ENCODE data around the gene FBN2. TPM values are rescaled to one million over a fixed set of nuclear protein-coding genes. Genes with fewer than 3 reads are reported as not detected.

Gene FBN2
- polyA plus RNA-seq, 1 donor from 2014 or later: 1.6 TPM

GRCh38 chr5:128245974-128246373 lies 292.1 kb downstream of the FBN2 start:
- Histone ChIP-seq H3F3A (ENCODE audit: insufficient read depth, low read length, poor library complexity, severe bottlenecking) (no peaks in the 10 kb centered on the region), H3K27me3 (ENCODE audit: insufficient read depth, low read depth, low read length) (no peaks in the 10 kb centered on the region), H4K20me1 (ENCODE audit: insufficient read depth) (no peaks in the 10 kb centered on the region), H3K9me3 (ENCODE audit: low read length) (no peaks in the 10 kb centered on the region), H3K4me3 (ENCODE audit: low read length) (no peak overlapping the region), H3K4me2 (ENCODE audit: low read length) (no peak overlapping the region), H3K9me2 (ENCODE audit: insufficient read depth, low read length) (no peaks in the 10 kb centered on the region), H3K36me3 (ENCODE audit: insufficient read depth, low read length) (no peaks in the 10 kb centered on the region), H2AFZ (ENCODE audit: low read depth, low read length) (no peak overlapping the region), H3K9ac (ENCODE audit: low read length) (no peak overlapping the region), H3K27ac (ENCODE audit: low read length) (no peak overlapping the region), H3K79me2 (replicated peaks; ENCODE audit: insufficient read depth, low read length) (no peaks in the 10 kb centered on the region)
- TF ChIP-seq REST (IDR thresholded peaks at IDR 0.05; ENCODE audit: borderline replicate concordance) (no peak), SMC3 (conservative IDR thresholded peaks at IDR 0.05; ENCODE audit: poor library complexity) (no peak), MXI1 (conservative IDR thresholded peaks at IDR 0.05; ENCODE audit: poor library complexity, severe bottlenecking) (no peak), TAF1 (IDR thresholded peaks at IDR 0.05; ENCODE audit: low read depth) (no peak), RAD21 (conservative IDR thresholded peaks at IDR 0.05) (no peak), POLR2AphosphoS5 (IDR thresholded peaks at IDR 0.05) (no peak), EP300 (conservative IDR thresholded peaks at IDR 0.05; ENCODE audit: poor library complexity, severe bottlenecking) (no peak), EZH2 (IDR thresholded peaks at IDR 0.05; ENCODE audit: borderline replicate concordance, insufficient read depth, low read length, poor library complexity, severe bottlenecking) (no peak)
- TF ChIP-seq, protein P1, sequence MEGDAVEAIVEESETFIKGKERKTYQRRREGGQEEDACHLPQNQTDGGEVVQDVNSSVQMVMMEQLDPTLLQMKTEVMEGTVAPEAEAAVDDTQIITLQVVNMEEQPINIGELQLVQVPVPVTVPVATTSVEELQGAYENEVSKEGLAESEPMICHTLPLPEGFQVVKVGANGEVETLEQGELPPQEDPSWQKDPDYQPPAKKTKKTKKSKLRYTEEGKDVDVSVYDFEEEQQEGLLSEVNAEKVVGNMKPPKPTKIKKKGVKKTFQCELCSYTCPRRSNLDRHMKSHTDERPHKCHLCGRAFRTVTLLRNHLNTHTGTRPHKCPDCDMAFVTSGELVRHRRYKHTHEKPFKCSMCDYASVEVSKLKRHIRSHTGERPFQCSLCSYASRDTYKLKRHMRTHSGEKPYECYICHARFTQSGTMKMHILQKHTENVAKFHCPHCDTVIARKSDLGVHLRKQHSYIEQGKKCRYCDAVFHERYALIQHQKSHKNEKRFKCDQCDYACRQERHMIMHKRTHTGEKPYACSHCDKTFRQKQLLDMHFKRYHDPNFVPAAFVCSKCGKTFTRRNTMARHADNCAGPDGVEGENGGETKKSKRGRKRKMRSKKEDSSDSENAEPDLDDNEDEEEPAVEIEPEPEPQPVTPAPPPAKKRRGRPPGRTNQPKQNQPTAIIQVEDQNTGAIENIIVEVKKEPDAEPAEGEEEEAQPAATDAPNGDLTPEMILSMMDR (IDR thresholded peaks at IDR 0.05; ENCODE audit: poor library complexity, severe bottlenecking): no peak

GRCh38 chr5:128243958-128244582 lies 294.0 kb downstream of the FBN2 start:
- no peak for TF ChIP-seq POLR2AphosphoS5 (IDR thresholded peaks at IDR 0.05)
- no peak for TF ChIP-seq EZH2 (IDR thresholded peaks at IDR 0.05; ENCODE audit: borderline replicate concordance, insufficient read depth, low read length, poor library complexity, severe bottlenecking)
- TF ChIP-seq SMC3 (conservative IDR thresholded peaks at IDR 0.05; ENCODE audit: poor library complexity): no peak
- no peak for TF ChIP-seq EP300 (conservative IDR thresholded peaks at IDR 0.05; ENCODE audit: poor library complexity, severe bottlenecking)
- TF ChIP-seq TAF1 (IDR thresholded peaks at IDR 0.05; ENCODE audit: low read depth): no peak
- no peak for TF ChIP-seq RAD21 (conservative IDR thresholded peaks at IDR 0.05)
- no peak for TF ChIP-seq MXI1 (conservative IDR thresholded peaks at IDR 0.05; ENCODE audit: poor library complexity, severe bottlenecking)
- TF ChIP-seq, protein P1 (IDR thresholded peaks at IDR 0.05; ENCODE audit: poor library complexity, severe bottlenecking): no peak
- Histone ChIP-seq H3K4me2 (ENCODE audit: low read length) (no peak overlapping the region), H3K27ac (ENCODE audit: low read length) (no peak overlapping the region), H3K27me3 (ENCODE audit: insufficient read depth, low read depth, low read length) (no peaks in the 10 kb centered on the region), H3K9me2 (ENCODE audit: insufficient read depth, low read length) (no peaks in the 10 kb centered on the region), H2AFZ (ENCODE audit: low read depth, low read length) (no peak overlapping the region), H3K79me2 (replicated peaks; ENCODE audit: insufficient read depth, low read length) (no peaks in the 10 kb centered on the region), H3F3A (ENCODE audit: insufficient read depth, low read length, poor library complexity, severe bottlenecking) (no peaks in the 10 kb centered on the region), H3K9ac (ENCODE audit: low read length) (no peak overlapping the region), H3K4me3 (ENCODE audit: low read length) (no peak overlapping the region), H3K36me3 (ENCODE audit: insufficient read depth, low read length) (no peaks in the 10 kb centered on the region), H4K20me1 (ENCODE audit: insufficient read depth) (no peaks in the 10 kb centered on the region), H3K9me3 (ENCODE audit: low read length) (no peaks in the 10 kb centered on the region)
